GM12891 (cell line): ENCODE data around the gene KCNN1.

Experiments
- POLR2A ChIP-seq: IDR thresholded peaks from 2 replicates; pipeline ENCODE4 v1.6.1; 2011; ENCODE audit warnings: low read depth, low read length, control low read depth
- POLR2AphosphoS5 ChIP-seq: IDR thresholded peaks from 2 replicates; pipeline ENCODE4 v1.6.1; 2011; ENCODE audit warnings: low read depth, low read length, control low read depth

DNA sequence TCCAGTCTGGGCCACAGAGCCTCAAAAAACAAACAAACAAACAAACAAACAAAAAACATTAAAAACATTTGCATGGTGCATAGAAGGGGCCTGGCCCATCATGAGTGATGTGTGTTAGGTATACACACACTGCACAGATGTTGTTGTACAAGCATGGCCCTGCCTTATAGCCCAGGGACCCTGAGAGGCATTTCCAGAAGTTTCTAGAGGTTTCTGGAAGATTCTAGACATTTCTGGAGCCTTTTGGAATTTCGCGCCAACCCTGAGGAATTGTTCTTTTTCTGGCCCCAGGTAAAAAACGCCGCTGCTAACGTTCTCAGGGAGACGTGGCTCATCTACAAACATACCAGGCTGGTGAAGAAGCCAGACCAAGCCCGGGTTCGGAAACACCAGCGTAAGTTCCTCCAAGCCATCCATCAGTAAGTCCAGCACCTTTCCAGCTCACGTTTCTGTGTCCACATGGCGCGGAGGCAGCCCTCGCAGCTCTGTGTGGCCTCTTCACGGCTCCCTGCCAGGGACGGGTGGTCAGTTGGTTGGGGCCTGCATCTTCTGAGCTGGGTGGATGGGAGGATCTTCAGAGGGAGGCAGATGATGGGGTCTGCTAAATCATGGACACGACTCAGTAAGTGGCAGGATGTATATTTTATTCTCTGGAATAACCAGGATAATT is 22.7 kb downstream of the KCNN1 start:
- TF ChIP-seq POLR2A (no peak), POLR2AphosphoS5 (no peak)
